Measurements from ENCODE around the gene KANTR.

Gene KANTR

GRCh38 chrX:53128097-53128749 lies 34.3 kb downstream of the KANTR start:
- no peak overlapping the region for H3K27ac ChIP-seq

GRCh38 chrX:53133400-53133799 lies 39.5 kb downstream of the KANTR start:
- no peak overlapping the region for H3K27ac ChIP-seq
- no peak for TF ChIP-seq CTCF (IDR thresholded peaks at IDR 0.05)
- TF ChIP-seq ZFX (IDR thresholded peaks at IDR 0.05; ENCODE audit: borderline replicate concordance): no peak

More at GRCh38 chrX:53128097-53128749, 34.3 kb downstream of the KANTR start:
- TF ChIP-seq CTCF (IDR thresholded peaks at IDR 0.05): no peak
- no peak for TF ChIP-seq ZFX (IDR thresholded peaks at IDR 0.05; ENCODE audit: borderline replicate concordance)

- TF ChIP-seq CTCF (IDR thresholded peaks at IDR 0.05) (no peak), ZFX (IDR thresholded peaks at IDR 0.05; ENCODE audit: borderline replicate concordance) (no peak)
Measured at GRCh38 chrX:53135581-53135980, 41.6 kb downstream of the KANTR start.

GRCh38 chrX:53153581-53153980 lies 59.6 kb downstream of the KANTR start:
- TF ChIP-seq ZFX (IDR thresholded peaks at IDR 0.05; ENCODE audit: borderline replicate concordance) (no peak), CTCF (IDR thresholded peaks at IDR 0.05) (no peak)
- H3K27ac ChIP-seq: no peak overlapping the region

More at GRCh38 chrX:53135581-53135980, 41.6 kb downstream of the KANTR start:
- H3K27ac ChIP-seq: no peak overlapping the region

- H3K27ac ChIP-seq: no peak overlapping the region
- TF ChIP-seq CTCF (IDR thresholded peaks at IDR 0.05) (no peak), ZFX (IDR thresholded peaks at IDR 0.05; ENCODE audit: borderline replicate concordance) (no peak)
Measured at GRCh38 chrX:53155512-53156206, 61.7 kb downstream of the KANTR start.

GRCh38 chrX:53156207-53156596 lies 62.3 kb downstream of the KANTR start:
- TF ChIP-seq ZFX (IDR thresholded peaks at IDR 0.05; ENCODE audit: borderline replicate concordance) (no peak), CTCF (IDR thresholded peaks at IDR 0.05) (no peak)

GRCh38 chrX:53159184-53159583 lies 65.2 kb downstream of the KANTR start:
- H3K27ac ChIP-seq: no peak overlapping the region
- TF ChIP-seq ZFX (IDR thresholded peaks at IDR 0.05; ENCODE audit: borderline replicate concordance) (no peak), CTCF (IDR thresholded peaks at IDR 0.05) (no peak)

More at GRCh38 chrX:53156207-53156596, 62.3 kb downstream of the KANTR start:
- H3K27ac ChIP-seq: no peak overlapping the region
